ENCODE results near the gene P2RX5. TPM values are rescaled to one million over a fixed set of nuclear protein-coding genes. Genes with fewer than 3 reads are reported as not detected.
"Not testable (repeated sequence)": the region's sequence is repeated elsewhere in the genome, so short reads cannot be mapped to it uniquely, and the experiment has no call there.

Gene P2RX5
- total RNA-seq, 4 donors from 2014 or later = 0.54 TPM; not detected in 3

DNA sequence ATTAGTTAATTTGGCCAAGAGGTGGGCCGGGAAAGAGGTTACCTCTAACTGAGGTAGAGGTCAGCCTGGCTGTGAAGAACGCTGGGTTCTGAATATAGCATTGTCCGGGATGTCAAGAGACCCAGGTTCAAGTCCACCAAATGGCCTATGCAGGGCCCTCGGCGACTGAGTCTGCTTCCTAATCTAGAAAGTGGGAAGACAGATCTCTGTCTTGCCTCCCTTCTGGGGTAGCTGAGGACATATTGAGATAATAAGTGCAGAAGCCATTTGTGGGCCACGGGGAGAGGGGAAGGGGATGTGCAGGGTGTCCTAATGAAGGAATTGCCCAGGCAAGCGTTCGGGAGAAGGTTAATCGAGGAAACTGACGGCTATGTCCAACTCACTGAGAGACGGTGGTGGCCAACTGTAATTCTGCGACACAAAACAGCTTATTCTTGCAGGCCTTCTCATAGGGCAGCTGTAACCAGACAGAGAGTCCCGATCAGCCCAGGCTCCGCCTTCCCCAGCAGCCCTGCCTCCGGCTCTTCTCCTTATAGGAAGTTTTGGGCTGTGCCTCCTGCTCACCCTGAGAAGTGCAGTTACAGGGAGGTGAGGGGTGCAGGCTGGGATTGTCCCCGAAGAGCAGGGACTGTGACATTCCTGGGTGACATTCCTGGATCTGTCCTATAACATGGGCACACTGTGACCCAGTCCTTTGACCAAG, 43.6 kb upstream of the P2RX5 start:
- H3K36me3 ChIP-seq = no peaks in the 10 kb centered on the region
- H3K4me3 ChIP-seq (replicated peaks in 1 of 3) = no peak overlapping the region
- intact Hi-C loops (cut with DNase I) = no loop called here
- H3K4me1 ChIP-seq = peaks cover 0 to 21% of the 10 kb centered on the region in 2 donors
- no peaks in the 10 kb centered on the region for H3K27me3 ChIP-seq
- TF ChIP-seq, protein P1, sequence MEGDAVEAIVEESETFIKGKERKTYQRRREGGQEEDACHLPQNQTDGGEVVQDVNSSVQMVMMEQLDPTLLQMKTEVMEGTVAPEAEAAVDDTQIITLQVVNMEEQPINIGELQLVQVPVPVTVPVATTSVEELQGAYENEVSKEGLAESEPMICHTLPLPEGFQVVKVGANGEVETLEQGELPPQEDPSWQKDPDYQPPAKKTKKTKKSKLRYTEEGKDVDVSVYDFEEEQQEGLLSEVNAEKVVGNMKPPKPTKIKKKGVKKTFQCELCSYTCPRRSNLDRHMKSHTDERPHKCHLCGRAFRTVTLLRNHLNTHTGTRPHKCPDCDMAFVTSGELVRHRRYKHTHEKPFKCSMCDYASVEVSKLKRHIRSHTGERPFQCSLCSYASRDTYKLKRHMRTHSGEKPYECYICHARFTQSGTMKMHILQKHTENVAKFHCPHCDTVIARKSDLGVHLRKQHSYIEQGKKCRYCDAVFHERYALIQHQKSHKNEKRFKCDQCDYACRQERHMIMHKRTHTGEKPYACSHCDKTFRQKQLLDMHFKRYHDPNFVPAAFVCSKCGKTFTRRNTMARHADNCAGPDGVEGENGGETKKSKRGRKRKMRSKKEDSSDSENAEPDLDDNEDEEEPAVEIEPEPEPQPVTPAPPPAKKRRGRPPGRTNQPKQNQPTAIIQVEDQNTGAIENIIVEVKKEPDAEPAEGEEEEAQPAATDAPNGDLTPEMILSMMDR (IDR thresholded peaks at IDR 0.05) = no peak
- no peak for TF ChIP-seq POLR2A (IDR thresholded peaks at IDR 0.05)
- DNase-seq = no peak
- no peaks in the 10 kb centered on the region for H3K9me3 ChIP-seq
- WGBS, 2 donors = 73 to 79% methylated on average over 16 of the region's 16 CpGs
- no peak overlapping the region for H3K27ac ChIP-seq

DNA sequence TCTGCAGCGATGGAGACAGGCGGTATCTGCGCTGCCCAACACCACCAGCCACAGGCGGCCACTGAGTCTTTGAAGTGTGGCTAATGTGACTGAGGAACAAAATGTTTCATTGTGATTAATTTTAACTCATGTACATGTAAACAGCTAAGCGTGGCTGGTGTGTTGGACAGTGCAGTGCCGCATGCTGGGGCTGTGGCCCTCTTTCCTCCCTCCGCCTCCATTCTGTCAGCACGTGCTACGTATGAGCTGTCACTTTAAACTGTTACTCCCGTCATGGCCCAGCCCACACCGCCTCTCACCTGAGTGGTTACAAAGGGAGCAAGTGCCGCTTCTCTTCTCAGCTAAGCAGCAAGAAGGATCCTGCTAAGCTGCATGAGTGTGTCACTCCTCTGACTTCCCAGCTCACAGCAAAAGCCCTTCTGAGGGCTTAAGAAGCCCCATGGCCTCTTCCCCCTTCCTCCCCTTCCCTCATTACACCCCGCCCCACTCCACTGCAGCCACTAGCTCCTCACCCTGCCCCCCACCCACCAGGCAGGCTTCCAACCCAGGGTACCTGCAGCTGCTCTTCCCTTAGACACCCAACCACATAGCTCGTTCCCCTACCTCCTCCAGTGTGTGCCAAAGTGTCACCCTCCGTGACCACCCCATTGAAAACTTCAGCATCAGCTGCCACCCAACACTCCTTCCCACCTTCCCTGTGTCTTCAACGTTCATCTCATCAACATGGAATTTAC, 42.8 kb upstream of the P2RX5 start:
- peaks cover 0 to 21% of the 10 kb centered on the region in 2 donors for H3K4me1 ChIP-seq
- TF ChIP-seq POLR2A (IDR thresholded peaks at IDR 0.05) = peak in 1 of 2 donors; percentile 68
- TF ChIP-seq, protein P1 (IDR thresholded peaks at IDR 0.05) = no peak
- H3K36me3 ChIP-seq = no peaks in the 10 kb centered on the region
- WGBS, 2 donors = 26 to 31% methylated on average over 15 to 16 of the region's 16 CpGs
- peak overlapping the region in 1 of 3 donors; percentile 12 for H3K4me3 ChIP-seq (replicated peaks in 1 of 3)
- DNase-seq = peak; percentile 88 to 90
- no peaks in the 10 kb centered on the region for H3K9me3 ChIP-seq
- peak overlapping the region; percentile 22 to 41 (median 32) for H3K27ac ChIP-seq
- intact Hi-C loops (cut with DNase I) = no loop called here
- H3K27me3 ChIP-seq = no peaks in the 10 kb centered on the region

DNA sequence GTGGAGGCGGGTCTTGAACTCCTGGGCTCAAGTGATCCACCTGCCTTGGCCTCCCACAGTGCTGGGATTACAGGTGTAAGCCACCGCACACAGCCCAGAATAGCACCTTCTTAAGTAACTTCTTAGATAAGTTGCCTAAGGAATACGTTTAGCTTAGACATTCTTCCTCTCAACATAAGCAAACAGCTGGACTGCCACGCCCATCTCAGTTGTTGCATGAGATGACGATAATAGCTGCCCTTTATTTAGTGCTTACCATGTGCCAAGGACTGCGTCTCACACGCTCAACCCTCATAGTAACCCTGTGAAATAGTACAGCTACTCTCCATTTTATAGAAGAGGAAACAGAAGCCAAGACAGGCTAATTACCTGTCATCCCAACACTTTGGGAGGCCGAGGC, 39.6 kb upstream of the P2RX5 start:
- no peak overlapping the region for H3K27ac ChIP-seq
- no peaks in the 10 kb centered on the region for H3K36me3 ChIP-seq
- H3K4me1 ChIP-seq = peaks cover 0 to 35% of the 10 kb centered on the region in 2 donors
- H3K27me3 ChIP-seq = no peaks in the 10 kb centered on the region
- TF ChIP-seq POLR2A (IDR thresholded peaks at IDR 0.05) = no peak
- TF ChIP-seq, protein P1 (IDR thresholded peaks at IDR 0.05) = no peak
- no peak overlapping the region for H3K4me3 ChIP-seq (replicated peaks in 1 of 3)
- DNase-seq = no peak
- H3K9me3 ChIP-seq = no peaks in the 10 kb centered on the region
- intact Hi-C loops (cut with DNase I) = no loop called here
- 78 to 82% methylated on average over 8 of the region's 8 CpGs for WGBS, 2 donors

DNA sequence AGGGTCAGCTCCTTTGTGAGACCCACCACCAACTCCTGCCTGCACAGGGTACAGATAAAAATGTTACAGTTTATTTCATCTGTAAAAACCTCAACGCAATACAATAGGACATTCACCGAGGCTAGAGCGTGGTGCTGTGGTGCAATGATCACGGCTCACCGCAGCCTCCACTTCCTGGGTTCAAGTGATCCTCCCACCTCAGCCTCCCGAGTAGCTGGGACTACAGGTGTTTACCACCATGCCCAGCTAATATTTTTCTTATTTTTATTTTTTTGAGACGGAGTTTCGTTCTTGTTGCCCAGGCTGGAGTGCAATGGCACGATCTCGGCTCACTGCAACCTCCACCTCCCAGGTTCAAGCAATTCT, 38.9 kb upstream of the P2RX5 start:
- DNase-seq; H3K27me3 ChIP-seq; H3K27ac ChIP-seq; H3K36me3 ChIP-seq; H3K4me3 ChIP-seq (replicated peaks in 1 of 3); H3K9me3 ChIP-seq; intact Hi-C loops (cut with DNase I): not testable (repeated sequence)
- peaks cover 0 to 35% of the 10 kb centered on the region in 2 donors for H3K4me1 ChIP-seq
- WGBS, 2 donors = 93% methylated on average over 10 of the region's 10 CpGs

DNA sequence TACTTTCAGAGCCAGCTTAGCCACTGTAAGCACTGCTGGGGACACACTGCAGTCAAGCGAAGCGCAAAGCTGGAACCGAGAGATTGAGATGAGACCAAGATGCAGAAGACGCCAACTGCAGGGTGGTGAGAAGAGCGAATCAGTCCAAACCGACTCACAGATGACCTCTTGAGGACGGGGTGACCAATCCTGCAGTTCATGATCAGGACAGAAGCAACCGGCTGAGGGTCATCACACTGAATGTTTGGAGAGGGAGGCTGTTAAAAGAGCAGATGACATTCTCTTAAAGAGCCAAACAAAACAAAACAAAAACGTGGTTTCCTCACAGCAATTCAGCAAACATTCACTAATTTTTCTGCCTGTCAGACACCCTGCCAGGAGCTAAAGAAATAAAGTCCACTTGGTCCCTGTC, 36.3 kb upstream of the P2RX5 start:
- intact Hi-C loops (cut with DNase I) = no loop called here
- no peak overlapping the region for H3K4me3 ChIP-seq (replicated peaks in 1 of 3)
- peaks cover 0 to 15% of the 10 kb centered on the region in 2 donors for H3K4me1 ChIP-seq
- TF ChIP-seq, protein P1 (IDR thresholded peaks at IDR 0.05) = no peak
- TF ChIP-seq POLR2A (IDR thresholded peaks at IDR 0.05) = no peak
- peak; percentile 17 to 54 for DNase-seq
- H3K27me3 ChIP-seq = no peaks in the 10 kb centered on the region
- H3K27ac ChIP-seq = no peak overlapping the region
- 19 to 30% methylated on average over 9 of the region's 9 CpGs for WGBS, 2 donors
- no peaks in the 10 kb centered on the region for H3K9me3 ChIP-seq
- H3K36me3 ChIP-seq = no peaks in the 10 kb centered on the region

Data from thyroid gland (tissue), 4 donors.